HepG2 (cell line): ENCODE data around the gene EYA2. TPM values are rescaled to one million over a fixed set of nuclear protein-coding genes. Genes with fewer than 3 reads are reported as not detected.
A peak's percentile ranks its signal among the peaks of the same experiment; 100 is the strongest.

ENCODE experiments used
- ATAC-seq: fragments of 200-7000 bp; cut with Tn5 transposase; 3 replicates; pipeline ENCODE4 v1.9.1; 2020; ENCODE audit warnings: mild to moderate bottlenecking, moderate library complexity
- BruUV-seq: library from RNA; stranded (reverse); fragments of 400-500 nt; replicated peaks from 2 replicates; lab custom pipeline; 2021; lab: Mats Ljungman, UMichigan
- CTCF ChIA-PET: fragments of 300-600 bp; formaldehyde crosslinking; extraction: SDS; loops from one replicate; lab custom pipeline; 2021; ENCODE audit warnings: low total read pairs, inconsistent platforms, low intra/inter-chr PET ratio; lab: Yijun Ruan, JAX
- POLR2A ChIA-PET: fragments of 350-600 bp; sonication (Branson Sonifier 250); formaldehyde crosslinking; loops from one replicate; lab custom pipeline; 2020; ENCODE audit warnings: antibody characterized with exemption, inconsistent platforms; lab: Yijun Ruan, JAX
- DNase-seq: peaks from one replicate; pipeline ENCODE4 v3.0.0-alpha.2; 2015; ENCODE audit warnings: low spot score
- FAIRE-seq: peaks from 3 replicates; lab custom pipeline; 2011; peaks lifted over from hg19 to GRCh38; lab: Jason Lieb, UNC
- H2AFZ ChIP-seq: one replicate; pipeline ENCODE4 v1.6.1; 2011; ENCODE audit warnings: low read length, inconsistent platforms
- H3K27ac ChIP-seq: fragments of 300-600 bp; 3 replicates; pipeline ENCODE4 v1.8.0; 2011; ENCODE audit warnings: mixed run types, mild to moderate bottlenecking, mixed read lengths, low read length, inconsistent platforms; ENCODE audit not compliant: insufficient read depth; ENCODE audit errors: extremely low read length
- H3K27me3 ChIP-seq, 2 experiments: fragments of 200-600 bp in 1 of 2; 2 replicates in 1 of 2; 3 replicates in 1 of 2; pipeline versions ENCODE4 v1.6.0 to v1.8.0; 2011; ENCODE audit warnings: low read length in 2 of 2, mild to moderate bottlenecking in 2 of 2, moderate library complexity in 2 of 2, inconsistent platforms in 1 of 2; ENCODE audit not compliant: insufficient read depth in 2 of 2, control insufficient read depth in 1 of 2
- H3K36me3 ChIP-seq, 2 experiments: fragments of 200-600 bp in 1 of 2; replicated peaks in 1 of 2; 2 replicates in 1 of 2; 3 replicates in 1 of 2; pipeline versions ENCODE4 v1.5.1 to v1.8.0; 2011; ENCODE audit warnings: low read length in 2 of 2, inconsistent platforms in 1 of 2; ENCODE audit not compliant: insufficient read depth in 2 of 2, control insufficient read depth in 1 of 2
- H3K4me1 ChIP-seq: 2 replicates; pipeline ENCODE4 v1.5.1; 2012; ENCODE audit warnings: low read length, inconsistent platforms; ENCODE audit not compliant: insufficient read depth
- H3K4me2 ChIP-seq: 2 replicates; pipeline ENCODE4 v1.6.0; 2011; ENCODE audit warnings: low read depth, low read length, inconsistent platforms
- H3K4me3 ChIP-seq, 3 experiments: fragments of 200-600 bp in 1 of 3; sonication (generic), shearing (Covaris generic) in 1 of 3; replicated peaks in 1 of 3; 2 replicates each; pipeline ENCODE4 v1.5.1; 2011 to 2016; ENCODE audit warnings: low read length in 3 of 3, inconsistent platforms in 2 of 3, low read depth in 2 of 3, mild to moderate bottlenecking in 2 of 3, control low read depth in 1 of 3, mixed read lengths in 1 of 3; ENCODE audit not compliant: insufficient read depth in 1 of 3
- H3K79me2 ChIP-seq: one replicate; pipeline ENCODE4 v1.6.1; 2011; ENCODE audit warnings: low read length, inconsistent platforms; ENCODE audit not compliant: insufficient read depth
- H3K9ac ChIP-seq: 2 replicates; pipeline ENCODE4 v1.6.0; 2011; ENCODE audit warnings: mild to moderate bottlenecking, low read depth, low read length, inconsistent platforms; ENCODE audit not compliant: insufficient read depth
- H3K9me3 ChIP-seq: 2 replicates; pipeline ENCODE4 v1.5.1; 2012; ENCODE audit warnings: mild to moderate bottlenecking, low read length
- H4K20me1 ChIP-seq: 2 replicates; pipeline ENCODE4 v1.6.0; 2011; ENCODE audit warnings: inconsistent platforms, mild to moderate bottlenecking, low read length, moderate library complexity; ENCODE audit not compliant: insufficient read depth
- ATF4 ChIP-seq, 2 experiments: fragments of 450-650 bp in 1 of 2; sonication (generic) in 1 of 2; formaldehyde crosslinking; IDR thresholded peaks; 2 replicates each; pipeline versions ENCODE4 v1.5.0 to v1.8.0; 2020 to 2022; ENCODE audit warnings: mild to moderate bottlenecking in 1 of 2, missing genetic modification reagents in 1 of 2
- BCL6 ChIP-seq: IDR thresholded peaks from 2 replicates; pipeline ENCODE4 v1.6.1; 2016; ENCODE audit warnings: missing genetic modification reagents, missing compliant biosample characterization
- EP300 ChIP-seq, 3 experiments: sonication (generic) in 1 of 3; formaldehyde crosslinking in 1 of 3; IDR thresholded peaks; 2 replicates each; pipeline versions ENCODE4 v1.5.1 to v1.6.1; 2011 to 2020; ENCODE audit warnings: low read depth in 2 of 3, low read length in 2 of 3, borderline replicate concordance in 1 of 3, improper control_type of control experiment in 1 of 3, mild to moderate bottlenecking in 1 of 3, missing genetic modification reagents in 1 of 3, moderate library complexity in 1 of 3
- MAFF ChIP-seq: IDR thresholded peaks from 2 replicates; pipeline ENCODE4 v1.6.1; 2011; ENCODE audit warnings: low read depth, low read length, improper control_type of control experiment
- MAFK ChIP-seq, 2 experiments: IDR thresholded peaks in 1 of 2; conservative IDR thresholded peaks in 1 of 2; 2 replicates each; pipeline ENCODE4 v1.6.1; 2011; ENCODE audit warnings: improper control_type of control experiment in 2 of 2, low read length in 2 of 2
- TBL1XR1 ChIP-seq: fragments of 150-350 bp; IDR thresholded peaks from 2 replicates; pipeline ENCODE4 v1.6.1; 2014; ENCODE audit warnings: borderline replicate concordance, low read length; ENCODE audit not compliant: partially characterized antibody
- ZBTB2 ChIP-seq: sonication (generic); formaldehyde crosslinking; IDR thresholded peaks from 2 replicates; pipeline ENCODE4 v1.8.0; 2022; ENCODE audit warnings: low read depth, missing genetic modification reagents
- ZC3H13 ChIP-seq: sonication (generic); formaldehyde crosslinking; IDR thresholded peaks from 2 replicates; pipeline ENCODE4 v1.8.1; 2023; ENCODE audit warnings: mild to moderate bottlenecking, missing genetic modification reagents, moderate library complexity
- ZNF282 ChIP-seq: fragments of 450-650 bp; IDR thresholded peaks from 2 replicates; pipeline ENCODE4 v1.6.1; 2018; ENCODE audit not compliant: partially characterized antibody
- ZNF709 ChIP-seq: sonication (generic); formaldehyde crosslinking; IDR thresholded peaks from 2 replicates; pipeline ENCODE4 v1.5.0; 2020; ENCODE audit warnings: mild to moderate bottlenecking, missing genetic modification reagents
- ZXDC ChIP-seq: sonication (generic); formaldehyde crosslinking; IDR thresholded peaks from 2 replicates; pipeline ENCODE4 v1.5.0; 2020; ENCODE audit warnings: mild to moderate bottlenecking, missing genetic modification reagents
- WGBS: methylation state at CpG from one replicate; pipeline ENCODE4 v1.1.6; 2017; ENCODE audit warnings: low lambda C conversion rate; 5-methylcytosine and 5-hydroxymethylcytosine counted together
- in situ Hi-C: cut with HindIII; loops from 2 replicates; pipeline ENCODE4 v1.10.0; 2017; ENCODE audit warnings: low pct_unique_long_range_greater_than_20kb; ENCODE audit not compliant: extremely low pct_ligation_motif_present
- intact Hi-C: fragments of 100-400 bp; cut with micrococcal nuclease; formaldehyde crosslinking; loops from one replicate; pipeline ENCODE4 v1.10.0; 2022; ENCODE audit not compliant: unreplicated experiment
- polyA plus RNA-seq, 8 experiments: library from polyadenylated mRNA; depleted of rRNA in 3 of 8; stranded (reverse) in 7 of 8; unstranded in 1 of 8; fragments of >200 nt; fragmentation: Illumina TruSeq in 4 of 8; extraction: Trizol in 4 of 8; gene quantifications; 2 replicates each; pipeline versions ENCODE4 v1.2.1 to v1.2.3, GENCODE V29; 2011 to 2016; ENCODE audit warnings: low read depth in 4 of 8, missing spikeins in 1 of 8, mixed read lengths in 1 of 8; ENCODE audit not compliant: insufficient read depth in 1 of 8
- total RNA-seq, 5 experiments: library from RNA; depleted of rRNA; stranded (reverse); fragments of >200 nt; fragmentation: Illumina TruSeq; extraction: Trizol; gene quantifications; 2 replicates each; pipeline ENCODE4 v1.2.3, GENCODE V29; 2016; ENCODE audit warnings: low read depth in 1 of 5

EYA2 gene
- total and polyA plus RNA-seq, 2 of the 13 experiments (the other 11 are each of a cell fraction or from before 2014, with no cell fraction given), result not detected

- CTCF ChIA-PET, result no interaction called here
- Histone ChIP-seq H3K79me2 (no peaks in the 10 kb centered on the region), H4K20me1 (no peaks in the 10 kb centered on the region), H3K4me2 (no peak overlapping the region), H3K27me3 (peaks cover 0 to 33% of the 10 kb centered on the region in 2 experiments; a peak in 3 of 5 replicates), H3K4me3 (no peak overlapping the region), H3K27ac (no peak overlapping the region), H2AFZ (no peak overlapping the region), H3K9ac (no peak overlapping the region), H3K4me1 (peaks cover 14% of the 10 kb centered on the region), H3K36me3 (no peaks in the 10 kb centered on the region), H3K9me3 (no peaks in the 10 kb centered on the region)
- intact Hi-C loops (no loop called here), in situ Hi-C loops (no loop called here)
- ATAC-seq (no peak), FAIRE-seq (no peak), DNase-seq (no peak)
- POLR2A ChIA-PET, result no interaction called here
- TF ChIP-seq MAFF (peak; percentile 67), ZNF282 (no peak), ZBTB2 (CRISPR knock-in tag) (no peak), MAFK (conservative IDR thresholded peaks at IDR 0.05 in 1 of 2, IDR thresholded peaks at IDR 0.05 in 1 of 2; ENCODE audit: low read length in 2 of 2) (peak; percentile 83 to 84), ZC3H13 (no peak), TBL1XR1 (no peak)
- no TSS peak for BruUV-seq
- 2% methylated on average over 7 of the region's 7 CpGs for WGBS
Measured at GRCh38 chr20:47019121-47019824, 124.6 kb downstream of the EYA2 start.

GRCh38 chr20:47020231-47020630 lies 125.6 kb downstream of the EYA2 start:
- DNase-seq, result no peak
- Histone ChIP-seq H3K79me2 (no peaks in the 10 kb centered on the region), H3K9ac (no peak overlapping the region), H3K9me3 (no peaks in the 10 kb centered on the region), H3K27me3 (peaks cover 0 to 40% of the 10 kb centered on the region in 2 experiments; a peak in 3 of 5 replicates), H3K27ac (no peak overlapping the region), H2AFZ (no peak overlapping the region), H3K36me3 (no peaks in the 10 kb centered on the region), H3K4me3 (no peak overlapping the region), H4K20me1 (no peaks in the 10 kb centered on the region), H3K4me1 (peaks cover 14% of the 10 kb centered on the region), H3K4me2 (no peak overlapping the region)
- FAIRE-seq, result no peak
- ATAC-seq, result no peak
- CTCF ChIA-PET, result no interaction called here
- POLR2A ChIA-PET, result no interaction called here
- BruUV-seq, result no TSS peak
- WGBS, result 36% methylated on average over 2 of the region's 2 CpGs
- intact Hi-C loops, result no loop called here
- TF ChIP-seq ZXDC (CRISPR knock-in tag) (no peak), EP300 (IDR thresholded peaks at IDR 0.05; ENCODE audit: low read depth in 2 of 2, low read length in 2 of 2) (no peak), EP300 (CRISPR knock-in tag; IDR thresholded peaks at IDR 0.05; ENCODE audit: borderline replicate concordance) (no peak), BCL6 (CRISPR knock-in tag) (no peak), ZNF709 (CRISPR knock-in tag) (no peak), ATF4 (CRISPR knock-in tag; IDR thresholded peaks at IDR 0.05) (no peak)
- in situ Hi-C loops, result no loop called here
